Gastrocnemius medialis (tissue), 4 donors: ENCODE measurements around the gene ZNF620.

Source experiments
- CTCF ChIP-seq, 5 experiments: fragments of 450-650 bp in 3 of 5; fragments of 200-600 bp in 2 of 5; sonication (generic) in 2 of 5; IDR thresholded peaks in 4 of 5; conservative IDR thresholded peaks in 1 of 5; 1 replicate in 4 of 5; 2 replicates in 1 of 5; pipeline ENCODE4 v1.5.1; 2016 to 2019; ENCODE audit warnings: antibody characterized with exemption in 5 of 5, mild to moderate bottlenecking in 3 of 5, moderate library complexity in 3 of 5
- POLR2A ChIP-seq, 2 donors: fragments of 450-650 bp; IDR thresholded peaks; one replicate each; pipeline ENCODE4 v1.6.1; 2017; ENCODE audit warnings: antibody characterized with exemption in 2 of 2, mild to moderate bottlenecking in 2 of 2, moderate library complexity in 2 of 2

- TF ChIP-seq POLR2A (IDR thresholded peaks at IDR 0.05) (no peak), CTCF (IDR thresholded peaks at IDR 0.05 in 4 of 5, conservative IDR thresholded peaks at IDR 0.05 in 1 of 5) (no peak)
These were observed 5.9 kb upstream of the ZNF620 start for GRCh38 chr3:40499952-40500351.
